Testis (tissue), 2 donors: ENCODE data around the gene FHL3.

Experiments used
- POLR2A ChIP-seq: fragments of 450-650 bp; IDR thresholded peaks from one replicate; pipeline ENCODE4 v1.6.1; 2017; ENCODE audit warnings: antibody characterized with exemption, mild to moderate bottlenecking, moderate library complexity
- TF ChIP-seq, protein P1 (sequence below), 3 experiments: fragments of 450-650 bp in 2 of 3; fragments of 200-600 bp in 1 of 3; sonication (generic) in 1 of 3; IDR thresholded peaks; one replicate each; pipeline ENCODE4 v1.5.1; 2016 to 2019; ENCODE audit warnings: antibody characterized with exemption in 3 of 3, mild to moderate bottlenecking in 2 of 3, moderate library complexity in 1 of 3

DNA sequence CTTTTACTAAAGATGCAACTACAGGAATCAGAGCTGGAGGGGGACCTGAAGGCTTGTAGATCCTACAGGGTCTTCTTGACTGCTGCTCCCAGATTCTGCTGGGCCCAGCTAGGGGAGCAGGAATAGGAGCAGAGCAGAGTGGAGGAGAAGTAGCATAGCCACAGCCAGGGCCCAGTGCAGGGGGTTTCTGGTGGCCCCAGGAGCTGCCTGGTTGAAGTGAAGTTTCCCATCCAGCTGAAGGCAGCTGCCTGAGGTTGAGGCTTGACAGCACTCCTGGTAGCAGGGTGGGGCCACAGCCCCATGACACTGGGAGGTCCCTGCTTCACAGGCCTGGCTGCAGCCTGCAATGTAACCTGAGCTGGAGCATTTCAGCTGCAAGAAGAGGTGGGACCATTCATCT is 56.5 kb downstream of the FHL3 start:
- TF ChIP-seq POLR2A, result no peak
- TF ChIP-seq, protein P1, sequence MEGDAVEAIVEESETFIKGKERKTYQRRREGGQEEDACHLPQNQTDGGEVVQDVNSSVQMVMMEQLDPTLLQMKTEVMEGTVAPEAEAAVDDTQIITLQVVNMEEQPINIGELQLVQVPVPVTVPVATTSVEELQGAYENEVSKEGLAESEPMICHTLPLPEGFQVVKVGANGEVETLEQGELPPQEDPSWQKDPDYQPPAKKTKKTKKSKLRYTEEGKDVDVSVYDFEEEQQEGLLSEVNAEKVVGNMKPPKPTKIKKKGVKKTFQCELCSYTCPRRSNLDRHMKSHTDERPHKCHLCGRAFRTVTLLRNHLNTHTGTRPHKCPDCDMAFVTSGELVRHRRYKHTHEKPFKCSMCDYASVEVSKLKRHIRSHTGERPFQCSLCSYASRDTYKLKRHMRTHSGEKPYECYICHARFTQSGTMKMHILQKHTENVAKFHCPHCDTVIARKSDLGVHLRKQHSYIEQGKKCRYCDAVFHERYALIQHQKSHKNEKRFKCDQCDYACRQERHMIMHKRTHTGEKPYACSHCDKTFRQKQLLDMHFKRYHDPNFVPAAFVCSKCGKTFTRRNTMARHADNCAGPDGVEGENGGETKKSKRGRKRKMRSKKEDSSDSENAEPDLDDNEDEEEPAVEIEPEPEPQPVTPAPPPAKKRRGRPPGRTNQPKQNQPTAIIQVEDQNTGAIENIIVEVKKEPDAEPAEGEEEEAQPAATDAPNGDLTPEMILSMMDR (IDR thresholded peaks at IDR 0.05), result no peak
